NCI-H146 treated with DMSO at 0.1 percent for 48 hours (cell line): Measurements from ENCODE around the gene GABRB1.

Experiments used
- DNase-seq: peaks from one replicate; lab custom pipeline; 2025; ENCODE audit not compliant: unreplicated experiment; lab: John Stamatoyannopoulos, UW

GABRB1 gene

DNA sequence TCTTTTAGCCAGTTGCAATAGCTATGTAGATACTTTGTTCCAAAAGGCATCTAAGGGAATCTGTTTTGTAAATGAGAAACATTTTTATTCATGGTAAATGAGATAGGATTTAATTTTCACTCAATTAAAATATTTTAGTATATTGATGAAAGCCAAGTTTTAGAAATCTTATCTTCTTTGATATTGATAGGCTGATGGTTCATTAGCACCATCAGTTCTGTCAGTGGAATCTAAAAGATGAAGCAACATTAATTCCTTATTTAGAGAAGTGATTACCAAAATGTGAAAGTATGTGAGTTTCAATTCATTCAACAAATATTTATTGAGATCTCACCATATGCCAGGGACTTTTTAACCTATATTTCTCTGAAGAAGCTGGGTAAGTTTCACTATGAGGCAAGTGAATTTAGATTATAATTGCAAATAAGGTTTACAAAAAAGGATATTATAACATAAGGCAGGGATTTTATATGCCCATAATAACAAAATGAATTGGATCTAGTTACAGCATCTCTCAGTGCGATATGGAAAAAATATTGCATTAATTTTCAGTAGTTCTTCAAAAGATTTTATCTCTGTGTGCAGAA is 79.3 kb downstream of the GABRB1 start:
- no peak for DNase-seq

DNA sequence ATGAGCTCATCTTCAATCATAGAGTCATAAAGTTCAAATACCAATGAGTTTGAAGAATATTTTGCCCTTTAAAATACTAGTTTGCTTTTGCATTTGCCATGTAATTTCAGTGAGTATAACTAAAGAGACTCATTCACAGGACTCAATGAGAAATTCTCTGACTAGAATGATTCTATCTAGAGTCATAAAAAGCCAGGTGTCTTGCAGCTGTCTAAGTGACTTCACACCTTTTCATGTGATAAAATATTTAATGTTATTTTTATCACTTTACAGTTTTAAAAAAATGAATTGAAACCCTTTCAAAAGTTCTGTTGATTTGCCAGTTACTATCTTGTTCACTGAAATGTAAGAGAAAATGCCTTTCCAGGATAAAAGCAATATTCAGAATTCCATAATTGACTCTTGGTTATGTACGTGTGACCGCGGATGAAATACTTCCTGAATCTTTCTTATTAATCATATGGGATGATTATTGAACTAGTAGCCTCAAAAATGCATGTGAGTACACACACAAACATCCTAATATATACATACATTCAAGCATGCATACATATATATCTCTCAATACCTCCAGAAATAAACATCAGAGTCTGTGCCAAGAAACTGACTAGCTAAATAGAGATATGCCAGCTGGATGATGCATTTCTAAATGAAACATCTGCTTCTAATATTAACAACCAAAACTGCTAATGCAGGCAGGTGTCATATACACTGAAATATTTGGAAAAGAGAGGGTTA is 87.0 kb downstream of the GABRB1 start:
- DNase-seq: no peak

DNA sequence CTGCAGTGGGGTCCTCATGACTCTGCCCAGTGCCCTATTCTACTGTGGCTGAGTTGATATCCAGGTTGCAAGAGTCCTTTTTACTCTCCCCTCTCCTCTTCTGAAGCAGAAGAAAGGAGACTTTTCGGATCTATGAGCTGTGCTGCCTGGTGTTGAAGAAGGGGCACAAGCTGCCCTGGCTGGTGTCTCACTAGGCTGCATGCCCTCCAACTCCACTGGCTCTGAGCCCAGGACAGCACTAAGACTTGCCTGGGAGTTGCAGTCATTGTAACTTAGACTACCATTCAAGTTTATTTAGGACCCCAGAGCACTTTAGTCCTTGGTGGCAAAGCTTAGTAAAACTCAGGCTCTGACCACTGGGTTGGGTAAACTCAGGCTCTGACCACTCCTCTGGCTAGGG is 89.4 kb downstream of the GABRB1 start:
- DNase-seq: no peak

DNA sequence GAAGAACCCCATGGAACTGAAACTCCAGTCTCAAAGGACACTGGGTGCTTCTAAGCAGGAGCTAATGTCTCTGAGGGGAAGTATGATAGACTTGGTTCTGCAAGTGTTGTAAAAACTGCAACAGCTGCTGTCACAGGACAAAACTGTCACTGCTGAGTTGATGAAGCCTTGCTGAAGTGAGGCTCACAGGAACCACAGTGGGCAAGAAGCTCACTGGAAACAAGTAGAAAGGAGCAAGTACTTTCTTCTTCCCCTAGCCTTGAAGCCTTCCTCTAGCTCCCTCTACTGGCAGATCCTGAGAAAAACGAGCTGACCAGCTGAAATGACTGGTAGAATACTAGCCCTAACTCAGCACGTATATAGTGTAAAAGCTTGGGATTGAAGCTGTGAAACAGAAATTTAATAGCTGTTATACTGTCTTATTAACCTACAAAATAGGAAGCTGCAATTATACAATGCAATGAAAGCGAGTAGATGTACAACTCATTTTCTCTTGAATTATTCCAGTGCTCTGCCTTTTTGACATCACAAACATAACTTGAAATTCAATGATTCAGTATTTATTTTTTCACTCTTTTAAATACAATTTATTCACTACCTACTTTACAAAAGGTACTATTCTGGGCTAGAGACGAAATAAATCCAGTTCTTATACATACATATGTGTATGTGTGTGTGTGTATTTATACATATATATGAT is 91.4 kb downstream of the GABRB1 start:
- DNase-seq: peak; percentile 3

DNA sequence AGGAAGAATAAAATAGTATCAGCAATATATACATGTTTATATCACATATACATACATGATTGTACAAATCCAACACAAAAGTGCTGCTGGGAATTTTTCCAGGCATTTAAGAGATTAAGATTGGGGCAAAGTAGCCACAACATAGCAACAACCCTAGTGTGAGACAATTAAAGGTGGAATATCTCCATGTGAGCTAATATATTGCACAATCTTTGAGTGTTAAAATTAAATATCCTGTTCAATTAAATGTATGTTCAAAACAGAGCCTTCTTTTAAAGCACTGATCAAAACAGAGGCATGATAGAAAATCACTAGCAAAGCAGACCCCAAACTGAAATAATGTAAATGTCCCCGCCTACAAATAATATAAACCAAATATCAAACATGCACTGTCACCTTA is 97.6 kb downstream of the GABRB1 start:
- DNase-seq: no peak

DNA sequence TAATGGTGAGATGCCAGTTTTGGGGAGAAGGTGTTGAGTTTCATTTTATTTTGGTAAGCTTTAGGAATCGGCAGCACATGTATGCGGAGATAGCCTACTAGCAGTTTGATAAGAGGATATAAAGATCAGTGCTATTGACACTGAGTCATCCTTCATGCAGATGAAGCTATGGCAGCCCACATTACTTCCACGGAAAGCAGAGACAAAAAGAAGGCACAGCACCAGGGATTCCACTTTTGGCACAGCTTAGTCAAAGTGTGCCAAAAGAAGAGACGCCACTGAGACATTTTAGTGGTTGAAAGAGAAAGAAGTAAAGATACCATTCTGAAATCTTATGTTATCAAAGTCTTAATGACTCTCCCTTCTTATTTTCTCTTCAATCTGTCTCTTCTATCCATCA is 103.8 kb downstream of the GABRB1 start:
- no peak for DNase-seq

DNA sequence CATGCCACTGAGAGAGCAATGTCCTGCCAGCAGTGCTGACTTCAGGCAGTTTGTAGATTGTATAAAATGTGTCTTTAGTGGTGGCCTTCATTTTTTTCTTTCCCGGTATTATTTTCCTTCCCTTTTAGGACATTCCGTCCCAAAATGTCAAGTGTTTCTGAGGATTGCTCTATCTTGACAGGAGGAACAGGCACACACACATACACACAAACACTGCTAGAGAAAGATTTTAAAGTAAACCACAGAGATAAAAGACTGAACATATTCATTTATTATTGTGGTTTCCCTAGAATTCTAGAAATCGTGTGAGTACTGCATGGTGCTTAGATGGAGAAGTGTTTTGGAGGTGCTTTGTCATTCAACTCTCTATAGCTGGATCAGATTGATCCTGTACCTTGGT is 111.9 kb downstream of the GABRB1 start:
- no peak for DNase-seq

DNA sequence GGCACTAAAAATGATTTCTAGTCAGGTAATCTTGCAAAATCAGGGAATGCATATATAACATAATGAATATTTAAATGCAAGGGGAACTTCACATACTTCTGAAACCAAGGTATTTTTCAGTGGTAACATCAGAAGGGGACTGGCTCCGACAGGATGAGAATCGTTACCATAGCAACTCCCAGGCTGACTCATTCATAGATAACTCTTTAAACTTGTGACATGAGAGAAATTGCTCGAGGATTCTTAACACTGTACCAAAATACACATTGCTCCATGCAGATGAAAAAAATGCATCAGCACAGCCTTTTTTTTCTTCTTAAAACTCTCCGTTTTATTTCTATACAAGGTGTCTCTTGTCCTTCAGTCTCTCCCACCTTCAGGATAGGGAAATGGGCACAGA is 114.3 kb downstream of the GABRB1 start:
- no peak for DNase-seq

DNA sequence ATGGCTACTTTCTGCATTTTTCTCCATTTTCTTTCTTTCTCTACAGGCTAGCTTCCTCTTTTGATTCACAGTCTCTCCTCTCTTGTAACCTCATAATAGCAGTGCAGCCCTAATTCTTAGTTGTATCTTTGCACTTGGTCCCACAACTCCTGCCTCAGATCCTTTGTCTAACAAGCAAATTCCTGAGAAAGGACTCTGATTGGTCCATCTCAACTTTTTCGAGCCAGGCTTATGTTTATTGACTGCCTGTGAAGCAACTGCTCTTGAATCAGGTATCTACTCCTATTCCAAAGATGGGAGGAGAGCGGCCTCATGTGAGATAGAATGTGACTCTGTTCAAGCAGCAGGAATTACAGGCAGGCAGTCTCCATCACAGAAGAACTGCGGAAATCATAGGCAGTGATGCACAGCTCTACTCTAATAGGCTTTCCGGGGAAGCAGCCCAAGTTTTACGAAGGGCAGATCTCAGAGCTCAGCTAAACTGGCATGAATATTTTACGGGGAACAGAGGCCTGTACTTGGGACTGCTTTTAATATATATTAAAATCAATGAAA is 123.5 kb downstream of the GABRB1 start:
- no peak for DNase-seq

DNA sequence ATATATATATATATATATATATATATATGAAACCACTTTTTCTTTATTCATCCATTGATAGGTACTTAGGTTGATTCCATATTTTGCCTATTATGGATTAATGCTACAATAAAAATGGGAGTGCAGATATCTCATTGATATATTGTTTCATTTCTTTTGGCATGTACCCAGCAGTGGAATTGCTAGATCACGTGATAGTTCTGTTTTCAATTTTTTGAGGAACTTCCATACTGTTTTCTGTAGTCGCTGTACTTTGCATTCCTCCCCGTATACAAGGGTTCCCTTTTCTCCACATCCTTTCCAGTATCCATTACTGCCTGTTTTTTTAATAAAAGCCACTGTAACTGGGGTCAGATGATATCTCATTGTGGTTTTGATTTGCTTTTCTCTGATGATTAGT is 124.6 kb downstream of the GABRB1 start:
- DNase-seq: no peak

DNA sequence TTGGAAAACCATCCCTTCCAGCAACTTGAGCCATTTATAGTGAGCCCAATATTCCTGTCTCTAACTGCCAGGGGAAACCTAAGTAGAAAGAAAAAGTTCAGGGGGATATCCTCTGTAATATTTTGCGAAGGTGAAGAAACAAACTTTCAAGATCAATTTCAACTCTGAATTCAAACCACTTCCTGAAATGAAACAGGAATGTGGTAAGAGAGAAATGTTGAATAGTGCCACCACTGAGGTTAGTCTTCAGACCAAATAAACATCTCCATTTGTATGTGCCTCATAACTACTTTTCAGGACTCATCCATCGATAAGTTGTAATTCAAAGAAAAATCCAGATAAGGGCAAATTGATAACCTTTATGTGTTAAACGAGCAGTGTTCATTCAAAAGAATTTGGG is 128.7 kb downstream of the GABRB1 start:
- DNase-seq: no peak

DNA sequence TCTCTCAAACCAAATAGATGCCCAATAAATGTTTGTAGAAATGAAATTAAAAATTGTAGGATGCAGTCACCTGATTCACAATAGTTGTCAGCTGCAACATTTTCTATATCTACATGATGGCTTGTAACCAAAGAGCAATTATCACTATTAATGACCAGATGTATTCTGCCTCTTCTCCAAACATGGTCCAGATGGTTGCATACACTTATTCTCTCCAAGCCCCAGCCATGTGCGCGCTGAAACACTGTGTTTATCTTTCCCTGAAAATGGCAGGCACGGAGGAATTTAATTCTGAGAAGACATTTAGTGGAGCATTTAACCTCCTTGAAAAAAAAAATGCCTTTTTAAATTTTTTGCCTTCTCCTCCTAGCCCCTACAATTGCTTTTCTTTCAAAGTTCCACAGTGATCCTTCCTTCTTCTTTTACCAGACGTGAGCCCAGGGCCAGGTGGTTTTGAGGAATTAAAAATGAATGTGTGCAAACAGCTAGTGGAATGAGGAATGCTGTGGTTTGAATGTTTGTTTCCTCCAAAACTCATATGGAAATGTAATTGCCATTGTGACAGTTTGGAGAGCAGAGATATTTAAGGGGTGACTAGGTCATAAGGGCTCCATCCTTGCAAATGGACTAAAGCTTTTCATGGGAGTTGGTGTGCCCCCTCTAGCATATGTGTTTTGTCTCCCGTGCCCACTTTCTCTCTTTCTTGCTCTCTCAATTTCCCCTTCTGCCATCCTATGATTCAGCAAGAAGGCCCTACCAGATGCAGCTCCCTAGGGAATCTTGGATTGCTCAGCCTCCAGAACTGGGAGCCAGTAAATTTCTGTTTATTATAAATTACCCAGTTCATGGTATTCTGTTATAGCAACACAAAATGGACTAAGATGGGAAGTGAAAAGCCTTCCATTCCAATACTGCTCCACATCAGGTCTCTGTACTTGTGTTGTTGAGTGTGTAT is 136.0 kb downstream of the GABRB1 start:
- DNase-seq: no peak

DNA sequence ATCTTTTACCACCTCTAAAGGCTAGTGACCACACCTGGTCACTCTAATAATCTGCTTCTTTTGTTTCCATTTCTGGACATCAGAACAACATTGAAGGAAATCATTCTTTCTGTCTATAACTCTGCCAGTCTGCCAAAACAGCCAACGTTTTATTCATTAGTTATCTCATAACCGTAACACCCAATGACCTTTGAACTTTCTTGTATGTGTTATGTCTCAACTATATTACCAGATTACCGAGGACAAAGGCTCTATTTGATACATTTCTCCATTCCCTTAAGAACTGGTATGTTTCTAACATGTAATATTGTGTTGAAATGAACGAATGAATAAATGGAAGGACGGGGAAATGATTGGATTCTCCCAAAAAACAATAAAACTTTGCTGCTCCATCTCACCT is 152.7 kb downstream of the GABRB1 start:
- DNase-seq: no peak

DNA sequence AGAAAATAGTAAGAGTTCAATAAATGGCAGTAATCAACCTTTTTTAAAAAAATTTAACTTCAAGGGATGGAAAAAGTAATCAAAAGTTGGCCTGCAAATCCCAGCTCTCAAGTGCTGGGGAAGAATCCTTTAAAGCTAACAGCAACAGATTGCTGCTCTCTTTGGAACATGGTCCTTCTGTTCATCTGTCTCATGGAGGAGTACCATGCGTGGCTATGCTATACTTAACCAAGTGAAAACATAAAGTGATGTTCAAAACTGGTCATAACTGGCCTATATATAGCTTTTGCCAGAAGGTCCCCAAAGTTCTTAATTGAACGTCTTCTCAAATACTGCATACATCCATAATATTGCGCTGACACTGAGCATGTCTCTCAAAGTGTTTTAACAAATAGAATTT is 154.4 kb downstream of the GABRB1 start:
- no peak for DNase-seq

DNA sequence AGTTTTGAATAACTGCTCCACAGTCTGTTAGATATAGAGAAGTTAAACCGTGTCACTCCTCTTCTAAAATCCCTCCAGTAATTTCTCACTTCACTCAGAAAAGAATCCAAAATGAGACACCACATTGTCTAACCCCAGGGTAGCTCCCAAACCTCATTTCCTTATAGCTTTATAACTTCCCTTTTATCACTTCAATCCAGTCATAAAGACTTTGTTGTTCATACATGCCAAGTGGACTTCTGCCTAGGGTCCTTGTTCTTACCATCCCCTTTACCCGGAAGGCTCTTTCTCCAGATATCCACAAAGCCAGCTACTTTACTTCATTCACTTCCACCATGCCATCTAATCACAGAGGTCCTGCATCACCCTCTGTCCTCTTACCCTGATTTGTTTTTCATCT is 156.2 kb downstream of the GABRB1 start:
- no peak for DNase-seq

DNA sequence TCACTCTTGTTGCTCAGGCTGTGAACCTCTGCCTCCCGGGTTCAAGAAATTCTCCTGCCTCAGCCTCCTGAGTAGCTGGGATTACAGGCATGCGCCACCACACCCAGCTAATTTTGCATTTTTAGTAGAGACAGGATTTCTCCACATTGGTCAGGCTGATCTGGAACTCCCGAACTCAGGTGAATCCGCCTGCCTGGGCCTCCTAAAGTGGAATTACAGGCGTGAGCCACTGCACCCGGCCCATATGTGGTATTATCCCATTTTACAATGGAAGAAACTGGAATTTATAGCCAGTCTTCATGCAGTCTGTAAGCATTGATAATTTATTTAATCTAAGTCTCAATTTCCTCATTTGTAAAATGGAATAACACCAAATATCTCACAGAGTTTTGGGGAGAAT is 161.8 kb downstream of the GABRB1 start:
- DNase-seq: no peak

DNA sequence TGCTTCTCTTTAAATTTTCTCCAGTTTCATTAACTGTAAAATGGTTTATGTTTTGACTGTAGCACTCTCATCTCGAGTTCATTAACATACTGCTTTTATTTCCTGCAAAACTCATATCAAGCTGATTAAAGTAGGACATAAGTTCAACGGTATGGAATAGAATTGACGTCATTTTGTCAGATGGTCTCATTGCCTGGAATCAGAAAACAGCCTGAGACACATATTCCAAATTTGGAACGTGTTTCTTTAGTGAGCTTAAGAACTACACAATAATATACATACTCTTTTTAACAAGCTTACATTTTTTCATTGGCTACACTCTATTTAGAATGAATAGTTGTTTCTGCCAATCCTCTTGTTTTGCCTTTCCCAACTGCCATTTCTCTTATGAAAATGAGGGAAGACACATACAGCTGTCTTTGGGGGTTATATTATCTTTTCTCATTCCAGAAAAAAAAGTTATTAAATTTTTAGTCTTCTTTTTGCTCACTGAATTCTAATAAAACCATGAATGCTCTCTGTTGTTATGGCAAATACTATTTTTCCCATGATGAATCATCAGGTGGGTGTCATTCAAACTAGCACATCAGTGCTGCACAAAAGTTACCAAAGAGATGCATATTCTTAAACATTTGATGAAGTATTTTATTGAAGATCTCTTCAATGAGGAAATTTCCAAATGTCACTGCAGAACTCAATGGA is 162.8 kb downstream of the GABRB1 start:
- DNase-seq: no peak

DNA sequence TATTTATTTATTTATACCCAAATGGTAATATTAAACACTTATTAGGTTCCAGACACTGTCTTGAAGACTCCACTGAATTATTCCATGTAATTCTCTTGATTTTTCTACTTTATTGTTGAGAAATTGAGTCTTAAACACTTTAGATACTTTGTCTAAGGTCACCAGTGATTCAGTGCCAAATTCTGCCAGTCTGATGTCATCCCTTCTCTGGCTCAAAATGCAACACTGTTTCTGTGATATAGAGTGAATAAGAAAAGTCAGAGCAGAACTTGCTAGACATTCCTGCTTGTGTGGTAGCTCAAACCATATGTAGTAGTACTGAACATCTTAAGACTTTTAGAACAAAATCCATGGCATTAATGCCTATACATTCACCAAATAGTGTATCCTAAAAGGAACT is 164.3 kb downstream of the GABRB1 start:
- DNase-seq: no peak

DNA sequence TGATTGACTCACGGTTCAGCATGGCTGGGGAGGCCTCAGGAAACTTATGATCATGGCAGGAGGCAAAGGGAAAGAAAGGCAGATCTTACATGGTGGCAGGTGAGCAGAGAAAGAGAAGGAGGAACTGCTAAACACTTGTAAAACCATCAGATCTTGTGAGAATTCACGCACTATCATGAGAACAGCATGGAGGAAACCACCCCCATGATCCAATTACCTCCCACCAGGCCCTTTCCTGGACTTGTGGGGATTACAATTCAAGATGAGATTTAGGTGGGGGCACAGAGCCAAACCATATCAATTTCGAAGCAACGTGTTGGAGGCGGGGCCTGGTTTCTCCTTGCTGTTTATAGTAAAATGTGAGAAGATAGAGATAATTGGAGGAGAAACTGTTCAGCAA is 167.4 kb downstream of the GABRB1 start:
- DNase-seq: no peak

DNA sequence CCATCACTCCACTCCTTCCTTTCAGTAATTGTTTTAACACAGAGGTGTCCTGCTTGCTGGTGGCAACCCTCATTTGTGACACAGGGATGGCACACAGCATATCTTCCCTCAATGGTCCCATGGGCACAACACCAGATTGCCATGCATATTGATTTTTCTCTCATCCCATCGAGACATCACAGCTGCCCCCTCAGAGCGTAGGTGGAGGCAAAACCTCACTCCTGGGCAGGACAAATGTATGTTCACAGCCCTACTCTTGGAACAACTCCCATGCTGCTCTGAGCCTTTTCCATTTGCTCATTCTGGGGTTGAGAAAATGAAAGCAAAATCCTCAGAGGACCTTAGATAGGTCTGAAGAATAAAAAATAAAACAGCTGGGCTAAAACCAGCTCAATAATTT is 172.2 kb downstream of the GABRB1 start:
- DNase-seq: no peak
